DND-41 (cell line): Measurements from ENCODE around the gene MYO5A.

Experiments used
- ATAC-seq: fragments of 200-7000 bp; cut with Tn5 transposase; 3 replicates; pipeline ENCODE4 v1.9.1; 2021; ENCODE audit warnings: low read depth; ENCODE audit not compliant: insufficient read depth
- DNase-seq: peaks from one replicate; pipeline ENCODE4 v3.0.0-alpha.2; 2020
- H2AFZ ChIP-seq: 2 replicates; pipeline ENCODE4 v1.6.0; 2012; ENCODE audit warnings: low read depth, low read length
- H3K27ac ChIP-seq: 2 replicates; pipeline ENCODE4 v1.5.1; 2012; ENCODE audit warnings: low read length, inconsistent platforms
- H3K27me3 ChIP-seq: fragments of 200-600 bp; sonication (generic); 2 replicates; pipeline ENCODE4 v1.6.0; 2012; ENCODE audit warnings: low read length, mild to moderate bottlenecking, inconsistent platforms; ENCODE audit not compliant: insufficient read depth, poor library complexity
- H3K36me3 ChIP-seq: 2 replicates; pipeline ENCODE4 v1.5.1; 2012; ENCODE audit warnings: low read length, inconsistent platforms; ENCODE audit not compliant: insufficient read depth
- H3K4me1 ChIP-seq: 2 replicates; pipeline ENCODE4 v1.5.1; 2012; ENCODE audit warnings: mild to moderate bottlenecking, low read length; ENCODE audit not compliant: insufficient read depth
- H3K4me2 ChIP-seq: 2 replicates; pipeline ENCODE4 v1.6.0; 2012; ENCODE audit warnings: mild to moderate bottlenecking, moderate library complexity, low read length, inconsistent platforms; ENCODE audit not compliant: insufficient read depth
- H3K4me3 ChIP-seq, 2 experiments: fragments of 200-600 bp in 1 of 2; shearing (Covaris generic) in 1 of 2; 2 replicates each; pipeline ENCODE4 v1.5.1; 2012 to 2016; ENCODE audit warnings: inconsistent platforms in 2 of 2, low read length in 2 of 2, mild to moderate bottlenecking in 2 of 2, low read depth in 1 of 2, moderate library complexity in 1 of 2
- H3K79me2 ChIP-seq: 2 replicates; pipeline ENCODE4 v1.6.0; 2012; ENCODE audit warnings: low read length, inconsistent platforms; ENCODE audit not compliant: insufficient read depth
- H3K9ac ChIP-seq: 2 replicates; pipeline ENCODE4 v1.6.0; 2012; ENCODE audit warnings: low read depth, mild to moderate bottlenecking, inconsistent platforms, low read length, moderate library complexity
- H3K9me3 ChIP-seq: 2 replicates; pipeline ENCODE4 v1.5.1; 2012; ENCODE audit warnings: low read length, moderate library complexity, mild to moderate bottlenecking, inconsistent platforms; ENCODE audit not compliant: insufficient read depth, severe bottlenecking
- H4K20me1 ChIP-seq: 2 replicates; pipeline ENCODE4 v1.6.0; 2012; ENCODE audit warnings: low read length; ENCODE audit not compliant: insufficient read depth
- CTCF ChIP-seq: IDR thresholded peaks from 2 replicates; pipeline ENCODE4 v1.5.1; 2012; ENCODE audit warnings: borderline replicate concordance, low read length, moderate library complexity, mild to moderate bottlenecking; ENCODE audit not compliant: poor library complexity, severe bottlenecking; ENCODE audit errors: extremely low read depth
- EZH2 ChIP-seq: IDR thresholded peaks from 3 replicates; pipeline ENCODE4 v1.6.1; 2012; ENCODE audit warnings: borderline replicate concordance, low read depth, mild to moderate bottlenecking, moderate library complexity, low read length, inconsistent platforms; ENCODE audit not compliant: severe bottlenecking

The MYO5A gene

GRCh38 chr15:52368402-52368801, 160.3 kb downstream of the MYO5A start:
- Histone ChIP-seq H3K9ac (no peak overlapping the region), H2AFZ (no peak overlapping the region), H3K79me2 (no peaks in the 10 kb centered on the region), H3K27me3 (no peaks in the 10 kb centered on the region), H3K9me3 (no peaks in the 10 kb centered on the region), H3K36me3 (peaks cover 53% of the 10 kb centered on the region), H3K4me1 (no peaks in the 10 kb centered on the region), H3K27ac (no peak overlapping the region), H3K4me3 (no peak overlapping the region), H4K20me1 (no peaks in the 10 kb centered on the region), H3K4me2 (no peak overlapping the region)
- DNase-seq, result no peak
- TF ChIP-seq EZH2 (no peak), CTCF (no peak)
- no peak for ATAC-seq

- no peak overlapping the region for H2AFZ ChIP-seq
- no peak overlapping the region for H3K9ac ChIP-seq
Observed at GRCh38 chr15:52362497-52362896, 166.2 kb downstream of the MYO5A start.

GRCh38 chr15:52361975-52362494, 166.6 kb downstream of the MYO5A start:
- H3K9me3 ChIP-seq, result no peaks in the 10 kb centered on the region
- no peak overlapping the region for H3K4me3 ChIP-seq
- peaks cover 29% of the 10 kb centered on the region; the same call in 1 of the 2 replicates for H3K36me3 ChIP-seq
- H3K27me3 ChIP-seq, result no peaks in the 10 kb centered on the region
- no peak overlapping the region for H2AFZ ChIP-seq
- no peaks in the 10 kb centered on the region for H3K79me2 ChIP-seq
- TF ChIP-seq EZH2 (no peak), CTCF (no peak)
- no peak overlapping the region for H3K9ac ChIP-seq
- DNase-seq (no peak), ATAC-seq (no peak)
- H3K4me2 ChIP-seq, result no peak overlapping the region
- H3K27ac ChIP-seq, result no peak overlapping the region
- H3K4me1 ChIP-seq, result no peaks in the 10 kb centered on the region
- no peaks in the 10 kb centered on the region for H4K20me1 ChIP-seq

More at GRCh38 chr15:52362497-52362896, 166.2 kb downstream of the MYO5A start:
- ATAC-seq (no peak), DNase-seq (no peak)
- Histone ChIP-seq H3K27me3 (no peaks in the 10 kb centered on the region), H3K4me1 (no peaks in the 10 kb centered on the region), H3K9me3 (no peaks in the 10 kb centered on the region), H3K27ac (no peak overlapping the region), H3K4me2 (no peak overlapping the region), H4K20me1 (no peaks in the 10 kb centered on the region), H3K4me3 (no peak overlapping the region), H3K36me3 (peaks cover 30% of the 10 kb centered on the region; the same call in 1 of the 2 replicates), H3K79me2 (no peaks in the 10 kb centered on the region)
- TF ChIP-seq EZH2, result no peak
- TF ChIP-seq CTCF, result no peak
